SIG-M5 treated with dmso at 0.1 percent for 504 hours (cell line): ENCODE results near the gene KCNK5.

Experiments used
- DNase-seq: peaks from one replicate; lab custom pipeline; 2025; ENCODE audit not compliant: unreplicated experiment; lab: John Stamatoyannopoulos, UW

Gene KCNK5

DNA sequence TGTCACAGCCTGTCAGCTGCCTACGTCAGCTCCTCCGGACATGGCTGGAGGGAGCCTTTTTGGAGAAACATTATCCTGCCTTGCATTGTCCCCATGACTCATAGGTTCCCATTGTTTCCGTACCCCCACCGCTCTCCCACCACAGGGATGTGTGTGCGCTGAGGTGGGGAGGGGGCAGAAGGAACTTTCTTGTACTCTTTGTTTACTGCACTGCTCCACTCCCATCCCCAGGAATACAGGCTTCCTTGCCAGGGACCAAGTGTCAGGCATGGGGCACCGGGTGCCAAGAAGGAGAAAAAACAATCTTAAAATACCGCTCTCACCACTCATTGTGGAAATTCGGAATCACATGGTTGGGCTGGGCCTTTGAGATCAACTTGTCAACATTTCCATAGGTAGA is 51.0 kb downstream of the KCNK5 start:
- DNase-seq = no peak

DNA sequence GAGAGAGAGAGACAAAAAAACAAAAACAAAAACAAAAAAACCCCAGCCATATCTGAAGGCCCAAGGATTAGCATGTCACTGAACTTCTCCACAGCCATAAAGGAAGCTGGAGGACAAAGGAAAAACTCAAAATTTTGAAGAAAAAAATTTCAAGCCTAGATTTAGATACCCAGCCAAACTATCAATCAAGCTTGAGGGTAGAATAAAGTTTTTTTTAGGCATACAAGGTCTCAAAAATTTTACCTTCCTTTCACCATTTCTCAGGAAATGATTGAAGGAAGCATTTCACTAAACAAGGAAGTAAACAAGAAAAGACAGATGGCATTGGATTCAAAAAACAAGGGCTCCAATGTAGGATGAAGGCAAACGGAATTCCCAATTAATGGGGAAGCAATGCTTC is 52.1 kb downstream of the KCNK5 start:
- DNase-seq = no peak

DNA sequence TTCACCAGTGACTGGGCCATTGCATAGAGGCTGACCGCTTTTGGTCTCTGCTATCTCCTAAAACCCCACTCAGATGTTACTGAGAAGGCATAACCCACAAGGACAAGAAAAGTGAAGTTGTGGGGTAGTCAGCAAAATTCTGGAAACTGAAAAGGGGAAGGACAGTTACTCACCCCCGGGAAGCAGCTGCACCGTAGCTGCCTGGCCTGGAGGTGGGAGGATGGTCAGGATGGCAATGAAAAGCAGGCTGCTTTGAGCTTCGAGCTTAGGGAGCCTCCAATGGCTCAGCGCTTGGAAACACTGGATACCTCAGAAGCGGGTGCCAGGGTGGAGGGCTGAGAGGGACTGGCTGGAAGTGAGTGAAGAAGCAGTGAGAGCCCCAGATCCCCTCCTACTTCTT is 56.0 kb downstream of the KCNK5 start:
- peak; percentile 47 for DNase-seq

DNA sequence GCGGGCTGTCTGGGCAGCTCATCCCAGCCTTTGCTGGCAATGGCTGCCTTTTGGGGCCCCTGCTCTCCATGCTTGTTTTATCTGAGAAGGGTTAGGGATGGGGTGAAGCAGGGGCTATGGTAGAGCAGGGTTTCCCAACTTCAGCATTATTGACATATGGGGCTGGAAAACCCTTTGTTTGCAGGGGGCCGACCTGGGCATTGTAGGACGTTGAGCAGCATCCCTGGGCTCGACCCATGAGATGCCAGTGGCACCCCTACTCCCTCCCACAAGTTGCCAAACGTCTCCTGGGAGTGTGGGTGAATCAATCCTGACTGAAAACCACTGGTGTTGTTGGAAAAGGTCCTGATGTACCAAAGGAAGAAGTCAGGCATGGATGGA is 56.9 kb downstream of the KCNK5 start:
- DNase-seq = no peak

- no peak for DNase-seq
Observed at GRCh38 chr6:39171489-39172376, 57.5 kb downstream of the KCNK5 start.

DNA sequence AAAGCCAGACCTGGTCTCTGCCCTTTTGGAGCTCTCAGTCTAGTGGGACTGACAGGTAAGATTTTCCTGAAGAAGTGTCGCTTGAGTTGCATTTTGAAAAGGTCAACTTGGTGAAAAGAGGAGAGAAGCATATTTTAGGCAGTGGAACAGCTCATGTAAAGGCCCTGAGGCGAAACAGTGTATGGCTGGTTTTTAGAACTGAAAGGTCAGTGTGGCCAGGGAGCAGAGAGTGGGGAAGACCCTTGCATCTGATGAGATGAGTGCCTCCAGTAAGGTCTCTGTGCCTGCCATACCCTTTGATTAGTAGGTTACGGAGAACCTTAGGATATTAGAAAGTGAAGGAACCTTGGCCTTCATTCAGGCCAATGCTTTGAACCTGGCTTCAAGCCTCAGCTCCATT is 58.4 kb downstream of the KCNK5 start:
- no peak for DNase-seq

DNA sequence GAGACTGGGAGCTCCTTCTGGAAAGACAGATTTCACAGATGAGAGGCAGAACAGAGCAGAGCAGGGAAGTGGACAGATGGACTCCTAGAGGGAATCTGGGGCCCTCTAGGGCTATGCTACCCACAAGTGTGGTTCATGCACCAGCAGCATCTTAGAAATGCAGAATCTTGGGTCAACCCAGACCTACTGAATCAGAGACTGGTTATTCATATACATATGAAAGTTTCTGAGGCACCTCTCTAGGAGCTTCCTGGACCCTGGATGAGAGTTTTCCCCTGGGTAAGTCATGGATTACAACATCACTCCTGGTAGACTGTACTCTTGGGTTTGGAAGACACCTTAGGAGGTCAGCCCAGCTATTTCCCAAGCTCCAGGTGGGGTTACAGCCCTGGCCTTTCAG is 58.9 kb downstream of the KCNK5 start:
- DNase-seq = no peak

- DNase-seq = peak; percentile 5
Observed at GRCh38 chr6:39169448-39170344, 59.6 kb downstream of the KCNK5 start.

DNA sequence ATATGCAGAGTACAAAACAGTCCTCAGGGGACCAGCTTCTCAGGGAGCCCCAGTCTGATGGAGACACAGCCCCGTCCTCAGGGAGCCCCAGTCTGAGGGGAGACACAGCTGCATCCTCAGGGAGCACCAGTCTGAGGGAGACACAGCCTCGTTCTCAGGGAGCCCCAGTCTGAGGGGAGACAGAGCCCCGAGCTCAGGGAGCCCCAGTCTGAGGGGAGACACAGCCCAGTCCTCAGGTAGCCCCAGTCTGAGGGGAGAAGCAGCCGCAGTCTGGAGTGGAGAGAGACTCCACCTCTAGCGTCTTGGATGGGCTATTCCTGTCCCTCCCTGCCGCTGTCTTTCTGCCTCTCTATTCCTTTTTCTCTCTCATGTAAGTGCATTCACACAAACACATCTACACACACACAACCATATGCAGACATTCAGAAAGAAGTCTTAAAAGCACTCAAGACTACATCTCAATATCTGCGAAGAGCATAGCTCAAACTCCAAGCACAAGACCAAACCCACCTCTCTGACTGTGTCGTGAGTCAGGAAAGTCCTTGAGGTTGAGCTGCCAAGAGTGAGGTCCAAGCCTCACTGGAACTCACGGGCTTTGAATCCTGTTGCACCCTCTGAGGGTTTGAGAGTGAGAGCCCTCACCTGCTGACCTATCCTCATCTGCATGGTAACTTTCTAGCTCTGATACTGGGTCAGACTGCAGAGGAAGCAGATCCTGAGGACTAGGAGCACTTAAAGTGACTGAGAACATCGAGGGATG is 61.2 kb downstream of the KCNK5 start:
- no peak for DNase-seq

GRCh38 chr6:39167321-39167720 is 62.0 kb downstream of the KCNK5 start:
- no peak for DNase-seq

DNA sequence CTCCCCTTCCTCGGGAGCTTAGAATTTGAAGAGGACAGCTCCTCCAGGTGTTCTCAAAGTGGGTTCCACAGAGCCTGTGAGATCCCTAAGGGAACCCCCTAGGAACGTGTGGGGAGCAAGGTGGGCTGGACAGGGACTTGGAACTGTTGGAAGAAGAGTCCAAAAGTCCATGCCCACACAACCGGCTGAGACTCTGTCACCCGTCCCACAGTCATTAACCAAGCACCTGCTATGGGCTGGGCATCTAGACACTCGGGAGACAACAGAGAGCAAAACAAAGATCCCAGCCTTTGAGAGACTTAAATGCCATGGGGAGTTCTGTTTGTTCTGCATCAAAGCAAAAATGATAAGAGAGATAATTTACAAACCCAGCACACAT is 62.4 kb downstream of the KCNK5 start:
- no peak for DNase-seq

- DNase-seq = peak; percentile 41
Observed at GRCh38 chr6:39166189-39166911, 62.9 kb downstream of the KCNK5 start.

DNA sequence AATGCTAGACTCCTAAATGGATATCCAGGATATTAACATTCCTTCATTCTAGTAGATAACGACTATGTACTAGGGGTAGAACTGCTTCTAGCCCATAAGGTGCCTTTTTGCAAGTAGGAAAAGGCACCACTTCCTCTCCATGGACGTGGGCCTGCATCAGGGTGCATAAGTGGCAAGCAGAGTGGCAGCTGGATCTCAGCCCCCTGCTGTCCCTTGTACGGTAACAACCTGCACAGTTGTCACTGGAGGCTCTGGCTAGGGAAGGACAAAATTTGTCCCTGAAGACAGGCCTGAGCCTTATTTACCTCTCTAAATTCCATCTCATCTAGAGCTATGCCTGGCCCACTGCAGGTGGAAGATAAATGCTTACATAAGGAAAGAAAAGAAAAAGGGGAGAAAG is 71.8 kb downstream of the KCNK5 start:
- DNase-seq = no peak

GRCh38 chr6:39156801-39157200 is 72.5 kb downstream of the KCNK5 start:
- DNase-seq = no peak

GRCh38 chr6:39154705-39155104 is 74.6 kb downstream of the KCNK5 start:
- no peak for DNase-seq

DNA sequence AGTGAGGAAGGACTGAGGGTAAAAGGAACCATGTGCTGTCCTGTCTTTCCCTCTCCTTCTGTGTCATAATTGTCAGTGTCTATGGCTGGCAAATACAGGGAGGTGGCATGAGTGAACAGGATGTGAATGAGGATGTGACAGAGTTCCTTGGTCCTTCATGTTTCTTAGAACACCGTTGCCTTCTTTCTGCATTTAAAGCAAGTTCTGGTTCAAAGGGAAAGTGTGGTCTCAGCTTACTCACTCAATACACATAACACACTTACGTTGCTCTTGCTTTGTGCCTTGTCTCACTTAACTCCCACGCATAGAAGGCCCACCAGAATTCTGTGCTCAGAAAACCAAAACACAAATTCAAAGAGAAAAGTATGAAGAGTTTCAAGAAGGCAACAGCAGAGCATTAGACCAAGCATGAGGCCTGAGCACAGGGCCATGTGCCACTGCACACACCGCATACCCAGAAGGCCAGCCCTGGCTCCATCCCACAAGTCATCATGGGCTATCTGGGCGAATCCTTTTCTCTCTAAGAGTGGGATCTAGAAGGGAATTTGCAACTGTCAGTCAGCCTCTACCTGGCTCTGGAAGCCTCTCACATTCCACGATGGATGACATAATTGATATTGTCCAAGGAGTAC is 75.4 kb downstream of the KCNK5 start:
- no peak for DNase-seq

- no peak for DNase-seq
Observed at GRCh38 chr6:39152262-39152661, 77.0 kb downstream of the KCNK5 start.

DNA sequence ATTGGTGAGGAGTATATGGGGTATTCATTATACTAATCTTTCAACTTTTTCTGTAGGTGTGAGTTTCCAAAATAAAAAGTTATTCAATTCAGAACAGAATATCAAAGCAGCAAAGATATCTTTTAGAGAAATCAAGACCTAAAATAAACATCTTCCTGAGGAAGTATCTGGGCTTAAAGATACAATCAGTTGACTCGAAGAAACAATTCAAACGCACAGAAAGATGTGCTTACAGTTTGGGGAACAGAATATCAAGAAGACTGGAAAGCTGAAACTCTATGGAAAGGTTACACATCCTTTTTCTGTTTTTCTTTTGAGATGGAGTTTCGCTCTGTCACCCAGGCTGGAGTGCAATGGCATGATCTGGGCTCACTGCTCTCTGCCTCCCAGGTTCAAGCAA is 78.1 kb downstream of the KCNK5 start:
- no peak for DNase-seq

DNA sequence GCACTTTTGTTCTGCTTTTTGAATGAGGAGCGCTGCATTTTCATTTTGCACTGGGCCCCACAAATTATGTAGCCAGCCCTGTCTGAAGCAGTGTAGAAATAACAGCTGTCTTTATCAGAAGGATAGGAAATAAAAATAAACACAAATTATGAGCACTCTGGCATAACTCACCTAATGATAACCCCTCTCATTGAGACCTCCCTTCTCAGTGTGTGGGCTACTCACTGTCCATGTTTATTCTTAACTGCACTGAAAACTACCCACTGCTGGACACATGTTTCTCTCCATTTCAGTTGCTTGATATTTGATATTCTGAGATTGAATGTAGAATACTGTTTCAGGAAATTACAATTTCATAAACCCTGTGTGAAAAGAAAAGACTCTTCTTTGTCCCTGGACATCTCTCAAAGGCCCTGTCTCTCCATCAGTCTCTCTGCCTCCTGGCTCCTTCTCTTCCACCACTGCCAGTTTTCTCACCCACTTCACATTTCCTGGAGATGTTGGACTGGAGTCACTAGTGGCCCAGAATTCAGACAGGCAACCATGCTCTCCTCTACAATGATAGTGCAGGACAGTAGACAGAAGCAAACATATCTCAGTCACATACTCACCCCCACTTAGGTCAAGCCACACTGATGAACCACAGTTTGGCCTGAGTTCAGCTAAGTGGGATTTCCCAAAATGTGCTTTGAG is 84.6 kb downstream of the KCNK5 start:
- no peak for DNase-seq
